AG09309 (cell line): ENCODE results near the gene SMIM1.
A peak's percentile ranks its signal among the peaks of the same experiment; 100 is the strongest.
"Not testable (repeated sequence)": the region's sequence is repeated elsewhere in the genome, so short reads cannot be mapped to it uniquely, and the experiment has no call there.

ENCODE experiments used
- DNase-seq: peaks from one replicate; pipeline ENCODE4 v3.0.0-alpha.2; 2010; ENCODE audit warnings: low read depth
- H3K4me3 ChIP-seq: 2 replicates; pipeline ENCODE4 v1.5.1; 2011; ENCODE audit warnings: mild to moderate bottlenecking, low read depth, low read length, moderate library complexity; ENCODE audit not compliant: control insufficient read depth
- CTCF ChIP-seq: IDR thresholded peaks from 2 replicates; pipeline ENCODE4 v1.5.1; 2011; ENCODE audit warnings: mild to moderate bottlenecking, low read depth, low read length, inconsistent platforms; ENCODE audit not compliant: insufficient read depth, control insufficient read depth; ENCODE audit errors: missing control alignments

Gene SMIM1

GRCh38 chr1:3795453-3796214 is 23.1 kb downstream of the SMIM1 start:
- no peak for DNase-seq
- peak overlapping the region; percentile 53 for H3K4me3 ChIP-seq
- TF ChIP-seq CTCF: no peak

GRCh38 chr1:3796215-3797061 is 23.9 kb downstream of the SMIM1 start, which contains the start of gene LRRC47:
Gene LRRC47 (minus strand): TSS chr1:3796498. CDS start chr1:3796476, 22 bp downstream.
- TF ChIP-seq CTCF: no peak
- peak within 1 kb of the TSS; percentile 53 for H3K4me3 ChIP-seq
- peak; percentile 33 for DNase-seq

GRCh38 chr1:3799976-3800685 is 27.6 kb downstream of the SMIM1 start:
- TF ChIP-seq CTCF: no peak
- DNase-seq: no peak
- H3K4me3 ChIP-seq: no peak overlapping the region

- DNase-seq: not testable (repeated sequence)
These were observed 28.2 kb downstream of the SMIM1 start for GRCh38 chr1:3800795-3801194.

GRCh38 chr1:3803905-3804626 is 31.5 kb downstream of the SMIM1 start:
- no peak for TF ChIP-seq CTCF
- H3K4me3 ChIP-seq: peak overlapping the region; percentile 33
- DNase-seq: peak; percentile 18

More at GRCh38 chr1:3800795-3801194, 28.2 kb downstream of the SMIM1 start:
- not testable (repeated sequence) for H3K4me3 ChIP-seq

- not testable (repeated sequence) for DNase-seq
- peak overlapping the region; percentile 33 for H3K4me3 ChIP-seq
These were observed 32.0 kb downstream of the SMIM1 start for GRCh38 chr1:3804627-3804944.

- no peak overlapping the region for H3K4me3 ChIP-seq
- no peak for DNase-seq
These were observed 32.5 kb downstream of the SMIM1 start for GRCh38 chr1:3805038-3805437.

More at GRCh38 chr1:3805038-3805437, 32.5 kb downstream of the SMIM1 start:
- TF ChIP-seq CTCF: no peak
